OCI-LY1 (cell line): ENCODE results near the gene IGSF6.
"Not testable (repeated sequence)": the region's sequence is repeated elsewhere in the genome, so short reads cannot be mapped to it uniquely, and the experiment has no call there.

Experiments
- H2AFZ ChIP-seq: fragments of 200-600 bp; sonication (generic), shearing (Covaris generic); 2 replicates; pipeline ENCODE4 v1.6.0; 2014; ENCODE audit warnings: antibody characterized with exemption, mild to moderate bottlenecking, low read length
- H3F3A ChIP-seq: fragments of 200-600 bp; sonication (generic), shearing (Covaris generic); 2 replicates; pipeline ENCODE4 v1.6.0; 2014; ENCODE audit warnings: mild to moderate bottlenecking, antibody characterized with exemption, low read length, moderate library complexity; ENCODE audit not compliant: insufficient read depth
- H3K27ac ChIP-seq: fragments of 200-600 bp; sonication (generic); 2 replicates; pipeline ENCODE4 v1.5.1; 2014; ENCODE audit warnings: low read length, mixed run types, mild to moderate bottlenecking, low read depth; ENCODE audit not compliant: poor library complexity, severe bottlenecking
- H3K27me3 ChIP-seq: fragments of 200-600 bp; sonication (generic); 2 replicates; pipeline ENCODE4 v1.6.0; 2014; ENCODE audit warnings: antibody characterized with exemption, mild to moderate bottlenecking, low read length, moderate library complexity; ENCODE audit not compliant: insufficient read depth
- H3K36me3 ChIP-seq: fragments of 200-600 bp; sonication (generic); 2 replicates; pipeline ENCODE4 v1.6.1; 2014; ENCODE audit warnings: mild to moderate bottlenecking, antibody characterized with exemption, low read length, moderate library complexity, mixed read lengths; ENCODE audit not compliant: insufficient read depth
- H3K4me1 ChIP-seq: fragments of 200-600 bp; sonication (generic); 2 replicates; pipeline ENCODE4 v1.5.1; 2014; ENCODE audit warnings: mild to moderate bottlenecking, low read length, moderate library complexity; ENCODE audit not compliant: insufficient read depth, severe bottlenecking
- H3K4me2 ChIP-seq: fragments of 200-600 bp; sonication (generic), shearing (Covaris generic); 2 replicates; pipeline ENCODE4 v1.6.1; 2014; ENCODE audit warnings: low read length
- H3K4me3 ChIP-seq: fragments of 200-600 bp; sonication (generic); 2 replicates; pipeline ENCODE4 v1.5.1; 2014; ENCODE audit warnings: low read length, low read depth, mild to moderate bottlenecking, mixed read lengths; ENCODE audit not compliant: poor library complexity, severe bottlenecking
- H3K79me2 ChIP-seq: fragments of 200-600 bp; shearing (Covaris generic); 2 replicates; pipeline ENCODE4 v1.6.1; 2016; ENCODE audit warnings: mixed run types, low read length, mixed read lengths; ENCODE audit not compliant: insufficient read depth
- H3K9ac ChIP-seq: fragments of 200-600 bp; sonication (generic), shearing (Covaris generic); 2 replicates; pipeline ENCODE4 v1.6.1; 2014; ENCODE audit warnings: mild to moderate bottlenecking, low read length, mixed read lengths
- H3K9me2 ChIP-seq: fragments of 200-600 bp; sonication (generic), shearing (Covaris generic); 2 replicates; pipeline ENCODE4 v1.6.1; 2014; ENCODE audit warnings: low read depth, mild to moderate bottlenecking, low read length, mixed read lengths
- H3K9me3 ChIP-seq: fragments of 200-600 bp; shearing (Covaris generic); 2 replicates; pipeline ENCODE4 v1.6.1; 2014; ENCODE audit warnings: low read length, mixed read lengths
- H4K20me1 ChIP-seq: fragments of 200-600 bp; sonication (generic), shearing (Covaris generic); 2 replicates; pipeline ENCODE4 v1.6.0; 2016; ENCODE audit warnings: mild to moderate bottlenecking, low read length; ENCODE audit not compliant: insufficient read depth
- CTCF ChIP-seq: fragments of 200-600 bp; sonication (generic), shearing (Covaris generic); IDR thresholded peaks from 2 replicates; pipeline ENCODE4 v1.5.1; 2017; ENCODE audit warnings: mild to moderate bottlenecking, antibody characterized with exemption, low read length, moderate library complexity, mixed read lengths
- EZH2 ChIP-seq: fragments of 200-600 bp; sonication (generic), shearing (Covaris generic); IDR thresholded peaks from 2 replicates; pipeline ENCODE4 v1.8.0; 2017; ENCODE audit warnings: borderline replicate concordance, mixed run types, mild to moderate bottlenecking, antibody characterized with exemption, low read length, moderate library complexity, mixed read lengths

The IGSF6 gene

GRCh38 chr16:21653571-21653970 lies 1.2 kb upstream of the IGSF6 start:
- peaks cover 21% of the 10 kb centered on the region; the same call in 1 of the 2 replicates for H3K36me3 ChIP-seq
- H3K27ac ChIP-seq: no peak overlapping the region
- no peak overlapping the region for H3K4me3 ChIP-seq
- no peak overlapping the region for H3K4me2 ChIP-seq
- no peak overlapping the region for H2AFZ ChIP-seq
- H3K9me3 ChIP-seq: no peaks in the 10 kb centered on the region
- no peaks in the 10 kb centered on the region for H3K9me2 ChIP-seq
- H3F3A ChIP-seq: peaks cover 10% of the 10 kb centered on the region
- H4K20me1 ChIP-seq: no peaks in the 10 kb centered on the region
- no peak overlapping the region for H3K9ac ChIP-seq
- TF ChIP-seq CTCF (no peak; the same call in 1 of the 2 replicates), EZH2 (no peak)
- peaks cover 46% of the 10 kb centered on the region for H3K4me1 ChIP-seq
- H3K79me2 ChIP-seq: no peaks in the 10 kb centered on the region
- H3K27me3 ChIP-seq: no peaks in the 10 kb centered on the region

GRCh38 chr16:21651515-21651914 lies 893 bp downstream of the IGSF6 start:
- H3K27me3 ChIP-seq: no peaks in the 10 kb centered on the region
- no peak overlapping the region for H2AFZ ChIP-seq
- no peaks in the 10 kb centered on the region for H4K20me1 ChIP-seq
- H3K36me3 ChIP-seq: peaks cover 19% of the 10 kb centered on the region; the same call in 1 of the 2 replicates
- no peaks in the 10 kb centered on the region for H3K9me3 ChIP-seq
- H3K4me3 ChIP-seq: no peak overlapping the region
- no peaks in the 10 kb centered on the region for H3K79me2 ChIP-seq
- TF ChIP-seq CTCF (no peak), EZH2 (no peak)
- peaks cover 49% of the 10 kb centered on the region for H3K4me1 ChIP-seq
- no peak overlapping the region for H3K4me2 ChIP-seq
- no peak overlapping the region for H3K27ac ChIP-seq
- no peaks in the 10 kb centered on the region for H3K9me2 ChIP-seq
- peaks cover 4% of the 10 kb centered on the region for H3F3A ChIP-seq
- H3K9ac ChIP-seq: no peak overlapping the region

- Histone ChIP-seq H2AFZ (no peak overlapping the region), H3K4me2 (no peak overlapping the region), H3F3A (peaks cover 8% of the 10 kb centered on the region), H3K9me3 (no peaks in the 10 kb centered on the region), H3K36me3 (peaks cover 10% of the 10 kb centered on the region; the same call in 1 of the 2 replicates), H3K4me1 (peaks cover 49% of the 10 kb centered on the region), H3K79me2 (no peaks in the 10 kb centered on the region), H3K27ac (no peak overlapping the region), H3K27me3 (no peaks in the 10 kb centered on the region), H4K20me1 (no peaks in the 10 kb centered on the region), H3K9me2 (no peaks in the 10 kb centered on the region), H3K4me3 (no peak overlapping the region), H3K9ac (no peak overlapping the region)
- TF ChIP-seq CTCF (no peak), EZH2 (no peak)
Measured at GRCh38 chr16:21650521-21650920, 1.9 kb downstream of the IGSF6 start.

GRCh38 chr16:21649826-21650406 lies 2.5 kb downstream of the IGSF6 start:
- not testable (repeated sequence) for H3K4me2 ChIP-seq, H3K9ac ChIP-seq, H3K27me3 ChIP-seq, H3K9me2 ChIP-seq, H3K79me2 ChIP-seq, H4K20me1 ChIP-seq, H3K9me3 ChIP-seq, H3K27ac ChIP-seq, H2AFZ ChIP-seq, H3K36me3 ChIP-seq, H3K4me3 ChIP-seq
- peaks cover 14% of the 10 kb centered on the region for H3F3A ChIP-seq
- H3K4me1 ChIP-seq: peaks cover 55% of the 10 kb centered on the region
